D341Med (cell line): ENCODE measurements around the gene BACH2.
"Not testable (repeated sequence)": the region's sequence is repeated elsewhere in the genome, so short reads cannot be mapped to it uniquely, and the experiment has no call there.

Source experiments
- DNase-seq: peaks from one replicate; pipeline ENCODE4 v3.0.0; 2012; ENCODE audit warnings: low spot score

BACH2 gene

GRCh38 chr6:90296341-90297114 lies at the start of gene BACH2:
Gene BACH2, minus strand, starts transcription at chr6:90296843. Its CDS starts 287,999 bp downstream, at chr6:90008844.
- DNase-seq = peak; percentile 85

- no peak for DNase-seq
Measured at GRCh38 chr6:90343576-90343975, 46.9 kb upstream of the BACH2 start.

DNA sequence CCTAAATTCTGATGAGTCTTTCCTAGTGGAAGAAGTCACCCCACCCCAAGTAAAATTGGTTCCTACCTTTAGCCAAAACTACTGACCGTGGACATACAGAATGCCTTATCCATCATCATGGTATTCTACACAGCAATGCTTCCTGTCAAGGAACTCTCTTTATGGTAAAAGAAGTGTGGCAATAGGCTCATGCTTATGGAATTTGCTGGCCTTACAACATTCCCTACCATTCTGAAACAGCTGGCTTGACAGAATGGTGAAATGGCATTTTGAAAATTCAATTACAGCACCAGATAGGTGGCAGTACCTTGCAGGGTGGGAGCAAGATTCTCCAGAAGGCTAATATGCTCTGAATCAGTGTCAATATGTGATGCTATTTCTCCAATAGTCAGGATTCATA lies 41.8 kb upstream of the BACH2 start:
- DNase-seq = no peak

- DNase-seq = no peak
Measured at GRCh38 chr6:90336388-90336947, 39.8 kb upstream of the BACH2 start.

DNA sequence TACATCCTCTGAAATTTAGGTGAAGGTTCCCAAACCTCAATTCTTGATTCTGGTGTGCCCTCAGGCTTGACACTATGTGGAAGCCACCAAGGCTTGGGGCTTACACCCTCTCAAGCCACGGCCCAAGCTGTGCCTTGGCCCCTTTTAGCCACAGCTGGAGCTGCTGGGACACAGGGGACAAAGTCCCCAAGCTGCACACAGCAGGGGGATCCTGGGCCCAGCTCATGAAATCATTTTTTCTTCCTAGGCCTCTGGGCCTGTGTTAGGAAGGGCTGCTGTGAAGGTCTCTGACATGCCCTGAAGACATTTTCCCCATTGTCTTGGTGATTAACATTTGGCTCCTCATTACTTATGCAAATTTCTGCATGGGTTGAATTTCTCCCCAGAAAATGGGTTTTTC lies 37.3 kb upstream of the BACH2 start:
- DNase-seq = no peak

GRCh38 chr6:90332978-90333543 lies 36.4 kb upstream of the BACH2 start:
- not testable (repeated sequence) for DNase-seq

- DNase-seq = no peak
Measured at GRCh38 chr6:90329386-90330077, 32.9 kb upstream of the BACH2 start.

DNA sequence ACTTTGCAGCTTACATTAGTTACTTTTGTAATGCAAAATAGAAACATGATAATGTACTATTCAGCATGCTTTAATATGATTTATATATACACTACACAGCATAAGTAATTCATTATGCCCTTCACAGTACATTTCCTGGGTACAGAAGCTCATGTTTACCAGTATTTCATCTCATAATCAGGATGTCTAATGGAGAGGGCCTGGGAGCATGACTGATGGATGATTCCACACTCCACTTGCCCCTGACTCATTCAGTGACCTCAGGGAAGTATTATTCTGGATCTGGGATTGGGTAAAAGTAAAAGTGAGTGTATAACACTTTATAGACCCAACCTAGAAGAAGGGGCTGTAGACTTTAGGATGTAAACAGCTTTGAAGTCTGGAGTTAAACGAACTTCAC lies 31.4 kb upstream of the BACH2 start:
- no peak for DNase-seq

DNA sequence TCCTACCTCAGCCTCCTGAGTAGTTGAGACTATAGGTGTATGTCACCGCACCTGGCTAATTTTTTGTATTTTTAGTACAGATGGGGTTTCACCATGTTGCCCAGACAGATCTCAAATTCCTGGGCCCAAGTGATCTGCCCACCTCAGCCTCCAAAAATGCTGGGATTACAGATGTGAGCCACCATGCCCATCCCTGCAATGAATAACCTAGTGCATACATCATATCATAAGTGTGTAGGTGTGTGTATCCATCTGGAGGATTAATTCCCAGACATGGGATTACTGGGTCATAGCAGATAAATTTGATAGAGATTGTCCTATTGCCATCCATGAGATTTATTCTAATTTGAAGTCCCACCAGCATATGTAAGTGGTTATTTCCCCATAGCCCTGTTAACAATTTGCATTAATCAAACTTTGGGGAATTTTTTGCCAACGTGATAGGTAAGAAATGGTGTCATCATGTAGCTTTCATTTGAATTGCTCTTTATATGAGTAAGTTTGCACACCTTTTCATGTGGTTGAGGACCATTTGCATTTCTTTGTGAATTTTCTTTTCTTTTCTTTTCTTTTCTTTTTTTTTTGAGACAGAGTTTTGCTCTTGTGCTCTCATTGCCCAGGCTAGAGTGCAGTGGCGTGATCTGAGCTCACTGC lies 29.9 kb upstream of the BACH2 start:
- no peak for DNase-seq

GRCh38 chr6:90323706-90324105 lies 27.1 kb upstream of the BACH2 start:
- no peak for DNase-seq

GRCh38 chr6:90322976-90323474 lies 26.4 kb upstream of the BACH2 start:
- DNase-seq = no peak

- no peak for DNase-seq
Measured at GRCh38 chr6:90319979-90320685, 23.5 kb upstream of the BACH2 start.

DNA sequence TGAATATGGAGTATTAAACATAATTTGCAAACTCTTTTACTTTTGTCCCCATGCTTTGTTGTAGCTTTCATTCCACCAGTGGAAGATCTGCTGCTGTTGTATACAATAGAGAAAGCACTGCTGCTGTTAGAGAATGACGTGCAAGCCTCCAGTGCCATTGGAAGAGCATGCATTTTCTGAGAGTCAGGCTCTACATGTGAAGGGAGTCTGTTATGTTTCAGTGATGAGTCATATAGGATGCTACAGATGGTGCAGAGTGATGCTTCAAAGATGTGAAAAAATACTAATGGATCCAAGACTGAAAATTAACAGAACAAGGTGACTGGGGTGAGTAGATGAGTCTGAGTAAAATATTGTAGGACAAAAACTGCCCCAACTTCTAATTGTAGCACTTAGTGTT lies 22.4 kb upstream of the BACH2 start:
- no peak for DNase-seq

GRCh38 chr6:90315986-90316385 lies 19.3 kb upstream of the BACH2 start:
- DNase-seq = no peak

DNA sequence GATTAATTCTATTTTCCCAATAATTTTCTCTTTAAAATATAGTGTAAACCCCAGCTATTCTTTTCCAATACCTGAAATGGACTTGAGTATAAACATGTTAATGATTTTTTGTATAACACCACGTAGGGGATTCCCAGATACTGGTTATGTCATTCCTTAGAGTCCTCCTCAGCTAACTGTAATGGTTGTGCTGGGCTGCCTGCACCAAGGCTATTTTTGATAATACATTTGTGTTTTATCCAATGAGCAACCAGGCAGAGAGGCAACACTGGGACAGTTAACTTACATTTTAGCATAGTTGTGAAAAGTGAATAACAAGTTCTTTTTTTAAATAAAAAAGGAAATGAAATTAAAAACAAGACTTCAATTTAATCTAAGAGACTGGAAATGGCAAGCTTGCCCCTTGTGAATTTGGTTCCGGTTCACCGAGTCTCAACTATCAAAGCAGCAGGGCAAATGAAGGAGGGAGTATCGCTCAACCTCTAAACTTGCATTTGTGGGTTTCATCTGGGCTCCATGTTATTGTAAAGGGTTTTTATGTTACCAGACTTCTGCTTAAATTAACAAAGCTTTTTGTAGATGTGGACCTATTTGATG lies 18.8 kb upstream of the BACH2 start:
- DNase-seq = no peak

DNA sequence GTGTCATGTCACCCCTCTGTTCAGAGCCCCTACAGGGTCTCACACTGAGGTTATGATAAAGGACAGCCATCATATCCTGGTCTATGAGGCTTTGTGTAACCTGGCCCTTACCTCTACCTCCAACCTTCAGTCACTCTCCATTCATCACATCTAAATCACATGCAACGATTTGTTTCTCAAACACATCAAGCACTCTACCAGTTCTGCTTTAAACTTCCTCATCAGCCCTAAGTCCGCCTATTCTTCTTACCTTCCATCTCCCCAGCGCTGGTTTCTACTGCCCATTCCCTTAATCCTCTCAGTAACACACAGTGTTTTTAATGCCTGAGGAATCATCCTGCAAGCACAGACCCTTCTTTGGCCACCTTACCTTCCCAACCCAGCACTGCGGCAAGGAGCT lies 17.9 kb upstream of the BACH2 start:
- DNase-seq = no peak

DNA sequence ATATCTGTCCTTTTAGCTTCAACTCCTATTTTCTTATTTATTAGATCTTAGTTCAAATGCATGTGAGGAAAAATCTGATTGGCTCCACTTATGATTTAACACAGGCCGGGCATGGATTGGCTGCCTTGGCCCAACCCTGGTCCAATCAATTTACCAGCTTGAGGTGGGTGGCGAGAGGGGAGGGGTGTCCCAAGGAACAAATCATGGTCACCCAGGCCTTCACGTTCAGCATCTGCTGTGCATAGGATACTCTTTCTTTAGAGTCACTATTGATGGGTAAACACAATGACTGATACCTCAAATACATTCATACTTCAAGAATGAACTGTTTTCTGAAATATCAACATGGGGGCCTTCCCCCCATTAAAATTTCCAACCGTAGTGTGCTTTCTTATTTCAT lies 14.9 kb upstream of the BACH2 start:
- DNase-seq = no peak

GRCh38 chr6:90305800-90306448 lies 9.3 kb upstream of the BACH2 start:
- no peak for DNase-seq

DNA sequence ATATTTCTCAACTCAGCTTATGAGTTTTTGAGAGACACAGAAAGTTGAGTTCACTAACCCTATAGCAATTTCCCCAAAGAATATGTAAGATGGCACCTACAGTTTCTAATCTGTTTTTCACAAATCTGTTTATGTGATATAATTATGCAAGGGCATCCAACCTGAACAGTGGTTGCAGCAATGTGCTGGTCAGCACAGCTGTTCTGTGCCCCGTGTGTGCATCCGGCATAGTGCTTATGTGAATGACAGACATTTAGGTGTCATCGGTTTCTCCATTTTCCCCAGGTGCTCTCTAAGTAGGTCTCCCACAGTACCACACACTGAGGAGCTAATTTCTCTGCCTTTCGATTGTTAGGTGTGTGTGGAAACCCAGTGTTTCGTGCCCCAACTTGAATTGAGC lies 7.7 kb upstream of the BACH2 start:
- no peak for DNase-seq

DNA sequence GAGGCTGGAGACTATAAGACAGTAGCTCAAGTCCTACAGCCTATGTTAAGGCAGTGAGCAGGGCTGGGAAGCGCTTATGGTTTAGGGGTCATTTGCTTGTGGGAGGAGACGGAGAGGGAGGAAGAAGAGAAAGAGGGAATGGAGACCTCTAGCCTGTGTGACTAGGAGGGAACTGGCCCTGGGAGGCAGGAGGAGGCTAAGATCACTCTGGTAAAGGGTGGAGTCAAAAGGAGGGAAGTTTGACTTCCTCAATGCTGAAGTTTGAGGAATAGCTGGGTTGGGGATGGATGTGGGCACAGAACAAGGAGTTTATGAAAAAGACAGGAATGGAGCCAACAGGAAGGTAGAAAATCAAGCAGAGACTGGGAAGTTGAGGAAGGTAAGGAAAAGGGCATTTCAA lies 6.4 kb upstream of the BACH2 start:
- DNase-seq = no peak

GRCh38 chr6:90302320-90302719 lies 5.7 kb upstream of the BACH2 start:
- DNase-seq = no peak
